Activated CD8-positive, alpha-beta memory T cell treated with anti-CD3 and anti-CD28 coated beads for 4 hours (primary cell): Measurements from ENCODE around the gene EVA1A.
"Not testable (repeated sequence)": the region's sequence is repeated elsewhere in the genome, so short reads cannot be mapped to it uniquely, and the experiment has no call there.

Source experiments
- DNase-seq, 2 donors: peaks; one replicate each; pipeline ENCODE4 v3.0.0-alpha.2; 2020; ENCODE audit warnings: low read depth in 2 of 2

EVA1A gene

GRCh38 chr2:75517547-75518230, 43.0 kb downstream of the EVA1A start:
- no peak for DNase-seq

GRCh38 chr2:75516378-75517360, 44.1 kb downstream of the EVA1A start:
- no peak for DNase-seq

- no peak for DNase-seq
Measured at GRCh38 chr2:75515584-75516368, 45.0 kb downstream of the EVA1A start.

- DNase-seq = no peak
Measured at GRCh38 chr2:75513616-75514170, 47.0 kb downstream of the EVA1A start.

- DNase-seq = no peak
Measured at GRCh38 chr2:75512455-75513212, 48.1 kb downstream of the EVA1A start.

GRCh38 chr2:75506101-75506697, 54.5 kb downstream of the EVA1A start:
- no peak for DNase-seq

- no peak for DNase-seq
Measured at GRCh38 chr2:75505012-75505411, 55.7 kb downstream of the EVA1A start.

GRCh38 chr2:75503048-75503607, 57.6 kb downstream of the EVA1A start:
- DNase-seq = no peak

- DNase-seq = no peak
Measured at GRCh38 chr2:75500633-75501032, 60.1 kb downstream of the EVA1A start.

- DNase-seq = no peak
Measured at GRCh38 chr2:75499534-75499933, 61.2 kb downstream of the EVA1A start.

GRCh38 chr2:75498907-75499306, 61.8 kb downstream of the EVA1A start:
- DNase-seq = no peak

- DNase-seq = no peak
Measured at GRCh38 chr2:75497256-75497655, 63.5 kb downstream of the EVA1A start.

- no peak for DNase-seq
Measured at GRCh38 chr2:75495862-75496261, 64.9 kb downstream of the EVA1A start.

GRCh38 chr2:75494137-75494769, 66.5 kb downstream of the EVA1A start:
- DNase-seq = no peak

- no peak for DNase-seq
Measured at GRCh38 chr2:75493230-75493629, 67.5 kb downstream of the EVA1A start.

- no peak for DNase-seq
Measured at GRCh38 chr2:75491129-75491753, 69.5 kb downstream of the EVA1A start.

- no peak for DNase-seq
Measured at GRCh38 chr2:75489721-75490120, 71.0 kb downstream of the EVA1A start.

- DNase-seq = no peak
Measured at GRCh38 chr2:75488157-75488556, 72.6 kb downstream of the EVA1A start.

GRCh38 chr2:75486735-75487134, 74.0 kb downstream of the EVA1A start:
- DNase-seq = not testable (repeated sequence)
